ENCODE results near the gene CD4.

- no peak for TF ChIP-seq SUZ12 (IDR thresholded peaks at IDR 0.05; ENCODE audit: unreplicated experiment)
- TF ChIP-seq MAX (IDR thresholded peaks at IDR 0.05; ENCODE audit: low read depth, low read length): no peak
- no peak for TF ChIP-seq NFYB (IDR thresholded peaks at IDR 0.05; ENCODE audit: insufficient read depth, low read depth, low read length)
- no peak for TF ChIP-seq E4F1 (IDR thresholded peaks at IDR 0.05; ENCODE audit: borderline replicate concordance, partially characterized antibody)
- no peak for TF ChIP-seq CBFB (IDR thresholded peaks at IDR 0.05; ENCODE audit: low read depth)
- no peak for TF ChIP-seq CTCF (IDR thresholded peaks at IDR 0.05 in 2 of 3, conservative IDR thresholded peaks at IDR 0.05 in 1 of 3; ENCODE audit: control insufficient read depth in 2 of 3, extremely low read depth in 1 of 3, insufficient read depth in 1 of 3, low read depth in 3 of 3, low read length in 3 of 3)
- no peak for TF ChIP-seq ATF3 (IDR thresholded peaks at IDR 0.05; ENCODE audit: borderline replicate concordance, extremely low read depth, low read depth, low read length)
- no peak for TF ChIP-seq POLR2A (IDR thresholded peaks at IDR 0.05; ENCODE audit: low read depth, low read length)
- TF ChIP-seq EZH2 (IDR thresholded peaks at IDR 0.05; ENCODE audit: borderline replicate concordance, control insufficient read depth, low read depth, low read length): no peak
- TF ChIP-seq SREBF2 (IDR thresholded peaks at IDR 0.05; ENCODE audit: low read length): no peak
- no peak for TF ChIP-seq REST (IDR thresholded peaks at IDR 0.05; ENCODE audit: low read depth, low read length)
- no peak for TF ChIP-seq EP300 (IDR thresholded peaks at IDR 0.05; ENCODE audit: borderline replicate concordance in 1 of 2, control insufficient read depth in 1 of 2, low read depth in 2 of 2, low read length in 2 of 2)
These were observed 16.4 kb upstream of the CD4 start for GRCh38 chr12:6772726-6773589.

All from GM12878 (cell line).